ENCODE data around the gene NDFIP1. TPM values are rescaled to one million over a fixed set of nuclear protein-coding genes. Genes with fewer than 3 reads are reported as not detected.
A peak's percentile ranks its signal among the peaks of the same experiment; 100 is the strongest.

Gene NDFIP1
- total RNA-seq, 1 experiment from 2014 or later, result 42.6 TPM

DNA sequence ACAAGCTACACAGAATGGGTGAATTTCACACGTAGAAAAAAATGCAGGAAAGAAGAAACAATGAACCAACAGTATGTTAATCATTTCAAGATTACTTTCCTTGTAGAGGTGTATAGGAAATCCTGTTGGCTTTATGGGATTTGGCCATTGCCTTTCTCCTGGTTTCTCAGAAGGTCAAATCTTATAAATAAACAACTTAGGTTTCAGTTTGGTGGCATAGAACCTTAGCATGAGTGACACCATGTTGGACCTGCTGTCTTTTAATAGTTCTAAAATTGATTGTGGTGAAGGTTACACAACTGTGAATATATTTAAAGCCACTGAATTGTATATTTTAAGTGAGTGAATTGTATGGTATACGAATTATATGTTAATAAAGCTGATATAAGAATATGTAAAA lies 16.7 kb upstream of the NDFIP1 start:
- DNase-seq (ENCODE audit: low spot score), result no peak

DNA sequence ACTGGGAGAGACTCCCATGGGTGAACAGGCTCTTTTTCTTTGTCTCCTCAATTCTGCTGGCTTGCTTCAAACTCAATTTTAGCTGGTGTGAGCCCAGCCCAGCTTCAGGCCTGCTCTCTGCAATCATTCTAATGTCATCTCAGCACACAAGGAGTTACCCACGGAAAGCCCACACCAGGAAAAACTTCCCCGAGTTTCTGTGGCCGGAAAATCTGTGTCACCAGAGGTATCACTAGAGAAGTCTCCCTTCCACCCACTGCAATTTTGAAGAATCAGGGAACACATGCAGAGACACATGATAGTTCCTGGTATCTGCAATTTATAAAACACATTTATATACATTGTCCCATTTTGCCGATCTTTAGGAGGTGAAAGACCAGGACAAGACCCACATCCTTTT lies 13.5 kb upstream of the NDFIP1 start:
- DNase-seq (ENCODE audit: low spot score), result no peak

DNA sequence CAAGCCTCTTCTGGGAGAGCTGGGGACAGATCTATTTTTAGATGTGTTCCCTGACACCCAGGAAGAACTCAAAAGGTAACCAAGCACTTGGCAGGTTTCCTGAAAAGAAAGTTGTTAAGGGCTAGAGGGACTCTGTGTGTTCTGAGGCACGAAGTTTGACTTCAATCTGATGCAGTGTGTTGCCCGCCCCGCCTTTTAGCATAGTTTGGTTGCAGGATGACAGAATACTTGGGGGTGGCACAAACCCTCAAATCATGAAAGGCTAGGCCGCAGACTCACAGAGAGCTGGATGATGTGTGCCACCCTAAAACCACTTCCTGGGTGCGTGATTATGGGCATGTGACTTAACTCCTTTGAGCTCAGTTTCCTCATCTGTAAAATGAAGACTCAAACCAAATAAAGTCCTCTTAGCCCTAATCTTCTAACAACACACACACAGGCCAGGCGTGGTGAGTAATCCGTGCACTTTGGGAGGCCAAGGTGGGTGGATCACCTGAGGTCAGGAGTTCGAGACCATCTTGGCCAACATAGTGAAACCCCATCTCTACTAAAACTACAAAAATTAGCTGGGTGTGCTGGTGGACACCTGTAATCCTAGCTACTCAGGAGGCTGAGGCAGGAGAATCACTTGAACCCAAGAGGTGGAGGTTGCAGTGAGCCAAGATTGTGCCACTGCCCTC lies 12.8 kb upstream of the NDFIP1 start:
- no peak for DNase-seq (ENCODE audit: low spot score)

DNA sequence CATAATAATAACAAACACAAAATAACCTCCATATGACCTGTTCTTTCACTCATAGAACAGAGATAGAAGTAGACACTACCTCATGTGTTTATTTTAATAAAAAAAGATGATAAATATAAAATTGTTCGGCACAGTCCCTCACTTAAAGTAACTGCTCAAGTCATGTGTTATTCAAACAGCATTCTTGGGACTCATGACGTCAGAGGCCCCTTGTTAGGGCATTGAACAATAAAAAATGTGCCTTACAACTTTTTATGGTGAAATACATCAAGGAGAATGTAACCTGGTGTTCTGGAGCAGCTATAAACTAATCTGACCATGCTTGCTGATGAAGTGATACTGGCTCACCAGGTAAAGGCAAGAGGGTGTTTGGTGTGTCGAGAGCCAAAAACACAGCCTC lies 12.2 kb upstream of the NDFIP1 start:
- DNase-seq (ENCODE audit: low spot score), result no peak

DNA sequence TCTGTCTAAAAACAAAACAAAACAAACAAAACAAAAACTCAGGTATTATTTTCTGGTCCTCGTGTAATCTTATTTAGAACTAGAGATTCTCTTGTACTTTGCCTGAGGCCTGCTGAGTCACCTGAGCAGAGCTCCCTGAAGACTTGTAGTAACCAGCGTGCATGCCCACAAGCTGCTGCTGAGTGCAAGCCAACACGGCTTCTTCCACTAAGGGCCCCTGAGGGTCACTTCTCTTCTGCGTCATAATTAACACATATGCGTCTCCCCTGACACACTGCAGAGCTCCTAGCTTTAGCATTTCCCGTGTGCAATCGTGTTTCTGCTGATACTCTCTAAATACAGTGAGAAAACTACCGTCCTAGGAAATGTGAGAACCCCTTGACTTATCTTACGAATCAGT lies 10.9 kb upstream of the NDFIP1 start:
- DNase-seq (ENCODE audit: low spot score), result peak; percentile 19

DNA sequence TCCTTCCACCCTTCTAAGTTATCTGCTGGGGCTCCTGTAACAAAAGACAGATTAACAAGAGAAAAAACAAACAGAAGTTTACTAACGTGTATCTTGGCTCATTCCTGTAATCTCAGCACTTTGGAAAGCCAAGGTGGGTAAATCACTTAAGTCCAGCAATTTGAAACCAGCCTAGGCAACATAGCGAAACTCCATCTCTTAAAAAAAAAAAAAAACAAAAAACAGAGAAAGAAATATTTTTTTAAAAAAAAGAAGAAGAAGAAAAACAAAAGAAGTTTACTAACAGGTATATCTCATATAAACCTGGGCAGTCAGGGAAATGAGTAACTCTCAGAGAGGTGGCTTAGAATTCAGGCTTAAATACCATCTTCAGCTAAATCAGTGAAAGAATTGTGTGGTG lies 10.3 kb upstream of the NDFIP1 start:
- no peak for DNase-seq (ENCODE audit: low spot score)

DNA sequence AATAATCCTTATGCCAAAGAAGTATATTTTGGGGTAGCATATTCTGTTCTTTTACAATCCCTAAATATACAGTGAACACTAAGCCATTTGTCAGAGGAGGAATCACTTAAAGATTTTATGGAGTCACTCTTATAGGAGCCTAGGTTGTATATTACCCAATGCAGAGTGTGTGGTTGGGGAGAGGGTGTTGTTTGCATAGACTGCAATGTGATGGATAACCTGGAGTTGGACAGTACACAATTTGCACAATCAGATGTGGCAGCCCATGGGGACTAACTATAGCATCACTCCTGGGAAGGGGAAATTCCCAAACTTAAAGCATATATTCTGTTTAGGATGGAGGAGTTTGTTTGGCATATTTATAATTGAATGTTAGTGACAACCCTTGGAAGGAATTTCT lies 9.6 kb upstream of the NDFIP1 start:
- no peak for DNase-seq (ENCODE audit: low spot score)

DNA sequence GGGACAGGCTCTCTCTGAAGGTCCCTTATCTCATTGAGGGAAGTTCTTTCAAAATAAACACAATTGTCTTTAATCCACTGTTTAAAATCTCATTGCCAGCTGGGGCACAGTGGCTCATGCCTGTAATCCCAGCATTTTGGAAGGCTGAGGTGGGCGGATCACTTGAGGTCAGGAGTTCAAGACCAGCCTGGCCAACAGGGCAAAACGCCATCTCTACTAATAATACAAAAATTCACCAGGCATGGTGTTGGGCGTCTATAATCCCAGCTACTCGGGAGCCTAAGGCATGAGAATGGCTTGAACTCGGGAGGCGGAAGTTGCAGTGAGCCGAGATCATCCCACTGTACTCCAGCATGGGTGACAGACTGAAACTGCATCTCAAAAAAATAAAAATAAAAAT lies 8.3 kb upstream of the NDFIP1 start:
- no peak for DNase-seq (ENCODE audit: low spot score)

DNA sequence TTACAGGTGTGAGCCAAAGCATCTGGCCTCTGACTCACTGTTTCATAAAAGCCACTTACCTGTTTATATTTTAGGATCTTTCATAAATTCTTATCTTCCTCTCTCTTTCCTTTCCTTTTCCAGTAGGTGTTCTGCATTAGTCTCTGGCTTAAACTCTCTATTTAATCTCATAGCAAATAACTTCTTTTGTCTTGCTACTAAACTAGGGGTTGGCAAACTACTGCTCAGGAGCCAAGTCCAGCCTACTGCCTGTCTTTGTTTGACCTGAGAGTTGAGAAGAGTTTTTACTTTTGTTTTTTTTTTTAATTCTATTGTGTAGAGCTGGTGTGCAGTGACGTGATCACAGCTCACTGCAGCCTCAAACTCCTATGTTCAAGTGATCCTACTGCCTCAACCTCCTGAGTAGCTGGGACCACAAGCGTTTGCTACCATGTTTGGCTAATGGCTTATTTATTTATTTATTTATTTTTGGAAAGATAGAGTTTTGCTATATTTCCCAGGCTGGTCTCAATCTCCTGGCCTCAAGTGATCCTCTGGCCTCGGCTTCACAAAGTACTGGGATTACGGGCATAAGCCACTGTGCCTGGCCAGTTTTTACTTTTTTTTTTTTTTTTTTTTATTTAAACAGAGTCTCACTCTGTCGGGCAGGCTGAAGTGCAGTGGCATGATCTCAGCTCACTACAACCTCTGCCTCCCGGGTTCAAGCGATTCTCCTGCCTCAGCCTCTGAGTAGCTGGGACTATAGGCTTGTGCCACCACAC lies 5.4 kb upstream of the NDFIP1 start:
- DNase-seq (ENCODE audit: low spot score), result no peak

DNA sequence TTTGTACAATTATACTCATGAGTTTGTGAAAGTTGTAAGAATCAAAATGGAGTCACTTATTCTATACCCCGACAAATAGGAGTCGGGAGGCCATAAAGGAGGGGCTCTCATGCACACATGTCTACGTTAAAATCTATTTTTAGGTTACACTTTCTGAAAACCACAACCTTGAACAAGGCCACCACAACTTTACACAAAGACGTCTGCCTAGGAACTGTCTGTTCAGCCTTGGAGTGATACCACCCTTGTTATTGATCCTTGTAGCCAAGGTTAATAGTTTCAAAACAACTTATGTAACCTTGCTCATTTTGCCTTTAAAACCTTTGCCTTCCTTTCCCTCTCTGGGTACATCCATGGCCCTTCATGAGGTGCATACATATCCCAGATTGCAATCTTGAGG lies 4.1 kb upstream of the NDFIP1 start:
- DNase-seq (ENCODE audit: low spot score), result no peak

DNA sequence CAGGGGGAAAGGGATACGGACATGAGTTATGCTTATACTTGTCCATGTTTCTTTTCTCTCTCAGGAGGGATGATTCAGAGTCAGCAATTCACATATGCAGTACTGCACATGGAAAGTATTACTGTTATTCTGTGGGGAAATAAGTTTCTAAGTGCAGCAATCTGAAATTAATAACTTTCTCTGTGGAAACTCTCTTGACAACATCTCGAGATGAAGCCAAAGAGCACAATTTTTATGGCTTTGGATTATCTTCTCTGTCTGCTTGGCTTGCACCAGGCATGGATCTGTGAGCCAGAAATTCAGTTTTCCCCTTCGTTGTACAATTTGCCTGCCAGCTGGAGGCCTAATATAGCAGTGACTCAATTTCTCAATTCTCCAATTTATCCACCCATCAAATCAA lies 2.5 kb upstream of the NDFIP1 start:
- DNase-seq (ENCODE audit: low spot score), result no peak

DNA sequence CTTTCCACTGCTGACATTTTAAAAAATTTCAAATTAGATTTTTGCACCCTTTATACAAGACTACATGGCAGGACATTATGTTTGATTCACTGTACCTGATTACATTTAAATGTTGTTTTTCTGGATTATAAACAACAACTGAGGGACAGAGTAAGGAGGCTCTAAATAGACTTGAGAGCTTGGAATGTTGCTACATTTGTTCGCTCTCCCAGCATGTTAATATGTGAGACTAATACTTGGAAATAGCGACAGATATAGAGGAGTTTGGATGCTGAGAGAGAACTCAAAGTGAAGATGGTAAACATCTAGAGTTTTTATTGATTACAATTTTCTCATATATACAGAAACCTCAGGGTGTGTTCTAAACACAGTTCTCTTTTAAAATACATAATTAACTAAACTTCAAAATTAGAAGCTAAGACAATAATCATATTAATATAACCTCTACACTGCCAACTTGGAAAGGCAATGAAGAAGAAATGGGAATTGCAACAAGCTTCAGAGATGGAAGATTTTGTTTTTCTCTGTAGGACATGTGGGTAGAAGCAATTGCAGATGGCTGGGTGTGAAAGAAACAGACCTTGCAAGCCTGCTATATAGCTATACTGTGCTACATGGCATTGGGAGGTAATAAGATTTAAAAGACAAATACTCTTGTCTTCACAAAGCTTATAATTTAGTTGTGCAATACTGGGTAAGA lies 1.4 kb upstream of the NDFIP1 start:
- DNase-seq (ENCODE audit: low spot score), result no peak

DNA sequence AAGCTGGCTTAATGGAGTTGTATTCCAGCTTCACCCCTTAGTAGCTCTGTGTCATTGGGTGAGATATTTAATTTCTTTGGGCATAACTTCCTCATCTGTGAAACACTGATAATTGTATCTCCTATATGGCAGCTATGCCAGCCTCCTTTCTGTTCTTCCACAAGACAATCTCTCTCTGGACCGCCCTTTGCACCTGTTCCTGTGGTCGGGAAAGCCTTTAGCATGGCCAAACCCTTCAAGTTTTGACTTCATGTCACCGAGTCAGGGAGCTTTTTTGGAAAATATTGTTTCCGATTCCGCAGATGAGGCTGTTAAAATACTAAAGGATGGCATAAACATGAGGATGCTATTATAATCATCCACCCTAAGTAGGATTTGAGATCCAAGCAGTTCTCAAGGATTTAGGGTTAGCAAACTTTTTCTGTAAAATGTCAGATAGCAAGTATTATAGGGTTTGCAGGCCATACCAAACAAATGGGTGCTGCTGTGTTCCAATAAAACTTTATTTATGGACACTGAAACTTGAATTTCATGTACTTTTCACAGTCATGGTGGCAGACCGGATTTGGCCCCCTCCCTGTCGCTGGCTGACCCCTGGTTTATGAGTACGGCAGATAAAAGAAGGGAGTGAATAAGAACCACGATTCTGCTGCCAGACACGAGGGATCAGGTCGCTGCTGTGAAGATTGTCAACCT lies 695 bp upstream of the NDFIP1 start:
- DNase-seq (ENCODE audit: low spot score), result no peak

DNA sequence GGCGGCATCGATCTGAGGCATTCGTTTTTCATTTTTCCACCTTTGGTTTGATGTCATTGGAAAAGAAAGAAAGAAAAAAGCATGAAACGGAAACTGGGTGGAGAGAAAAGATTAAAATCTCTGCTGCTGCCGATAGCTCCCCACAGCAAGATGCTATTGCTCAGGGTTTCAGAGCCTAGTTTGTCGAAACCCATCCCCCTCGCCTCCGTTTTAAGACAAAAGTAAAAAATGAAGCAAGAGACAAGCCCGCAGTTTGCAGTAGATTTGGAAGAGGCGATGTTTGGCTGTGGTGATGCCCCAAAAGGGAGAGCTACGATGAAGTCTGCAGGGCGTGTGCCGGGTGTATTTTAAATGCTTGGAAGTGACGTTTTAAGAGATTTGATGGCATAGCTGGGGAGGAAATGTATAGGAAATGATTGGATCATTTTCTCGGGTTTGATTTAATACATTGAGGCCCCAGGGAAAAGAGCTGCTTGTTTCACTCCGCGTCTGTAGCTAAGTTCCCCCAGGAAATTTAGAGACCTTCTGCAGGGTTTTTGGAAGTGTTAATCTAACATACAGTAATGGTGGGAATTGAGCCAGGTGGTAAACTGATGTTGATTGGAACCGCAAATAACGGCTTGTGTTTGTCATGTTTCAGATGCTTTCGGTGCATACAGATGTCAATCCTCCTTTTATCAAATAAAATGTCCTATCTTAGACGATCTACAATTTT lies 909 bp downstream of the NDFIP1 start:
- DNase-seq (ENCODE audit: low spot score), result no peak

DNA sequence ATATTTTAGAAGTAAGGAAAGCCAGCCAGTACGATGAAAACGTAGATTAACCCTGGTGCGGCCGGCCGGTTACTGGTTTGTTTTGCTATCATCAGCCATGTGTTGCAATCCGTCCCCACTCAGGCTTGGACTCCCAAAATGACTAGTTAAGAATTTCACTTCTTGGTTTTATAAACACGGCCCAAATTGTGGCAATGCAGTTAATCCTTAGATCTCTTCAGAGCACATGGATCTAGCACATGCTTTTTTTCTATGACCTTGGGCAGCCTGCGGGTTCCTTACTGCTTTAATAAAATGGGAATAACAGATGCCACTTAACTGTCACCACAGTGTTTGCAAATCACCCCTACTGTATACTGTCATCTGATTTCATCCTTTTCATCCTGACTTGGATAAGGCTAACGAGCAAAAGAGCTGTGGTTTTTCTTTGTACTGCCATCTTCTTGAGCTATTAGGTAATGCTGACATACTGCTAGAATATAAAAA lies 1.5 kb downstream of the NDFIP1 start:
- DNase-seq (ENCODE audit: low spot score), result peak; percentile 40

DNA sequence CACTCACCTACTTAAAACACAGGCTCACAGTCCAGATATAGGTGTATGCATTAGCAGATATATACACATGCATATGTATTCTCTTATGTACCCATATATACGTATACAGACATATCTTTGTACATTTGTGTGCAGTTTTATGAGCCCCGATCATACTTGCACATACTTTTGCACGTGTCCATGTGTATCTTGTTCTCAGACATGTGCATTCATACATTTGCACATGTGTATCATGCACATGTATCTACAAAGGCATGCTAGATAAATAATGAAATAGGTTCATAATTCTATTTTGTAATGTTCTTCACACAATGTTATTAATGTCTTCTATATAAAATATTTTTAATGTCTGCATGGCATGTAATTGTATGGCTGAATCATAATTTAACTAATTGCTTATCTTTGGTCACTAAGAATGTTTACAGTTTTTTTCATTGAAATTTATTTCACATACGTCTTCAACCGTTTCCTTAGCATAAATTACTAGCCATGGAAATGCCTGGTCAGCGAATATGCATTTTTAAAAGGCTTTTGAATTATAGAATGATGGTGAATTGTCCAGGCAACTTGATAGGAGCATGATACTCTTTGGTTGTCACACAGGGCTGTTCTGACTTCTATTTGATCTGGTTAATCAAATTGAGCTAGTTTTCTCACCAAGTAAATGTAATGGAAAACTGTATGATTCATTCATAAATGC lies 2.6 kb downstream of the NDFIP1 start:
- no peak for DNase-seq (ENCODE audit: low spot score)

DNA sequence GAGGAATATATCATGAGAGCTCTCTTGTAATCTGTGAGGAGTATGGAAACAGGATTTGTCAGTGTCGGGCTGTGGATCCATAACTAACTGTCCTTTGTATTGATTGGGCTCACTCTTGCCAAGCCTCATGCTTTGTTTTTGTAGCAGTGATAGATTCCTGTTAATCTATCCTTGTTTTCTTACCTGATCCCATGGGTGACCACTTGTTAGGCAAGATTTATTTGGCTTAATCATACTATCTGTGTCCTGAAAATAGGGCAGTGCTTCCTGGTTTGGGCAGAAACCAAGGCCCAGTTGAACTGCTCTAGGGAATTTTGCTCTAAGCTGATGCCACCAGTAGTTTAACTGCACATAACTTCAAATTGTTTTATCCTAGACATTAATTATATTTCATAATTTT lies 6.1 kb downstream of the NDFIP1 start:
- DNase-seq (ENCODE audit: low spot score), result no peak

DNA sequence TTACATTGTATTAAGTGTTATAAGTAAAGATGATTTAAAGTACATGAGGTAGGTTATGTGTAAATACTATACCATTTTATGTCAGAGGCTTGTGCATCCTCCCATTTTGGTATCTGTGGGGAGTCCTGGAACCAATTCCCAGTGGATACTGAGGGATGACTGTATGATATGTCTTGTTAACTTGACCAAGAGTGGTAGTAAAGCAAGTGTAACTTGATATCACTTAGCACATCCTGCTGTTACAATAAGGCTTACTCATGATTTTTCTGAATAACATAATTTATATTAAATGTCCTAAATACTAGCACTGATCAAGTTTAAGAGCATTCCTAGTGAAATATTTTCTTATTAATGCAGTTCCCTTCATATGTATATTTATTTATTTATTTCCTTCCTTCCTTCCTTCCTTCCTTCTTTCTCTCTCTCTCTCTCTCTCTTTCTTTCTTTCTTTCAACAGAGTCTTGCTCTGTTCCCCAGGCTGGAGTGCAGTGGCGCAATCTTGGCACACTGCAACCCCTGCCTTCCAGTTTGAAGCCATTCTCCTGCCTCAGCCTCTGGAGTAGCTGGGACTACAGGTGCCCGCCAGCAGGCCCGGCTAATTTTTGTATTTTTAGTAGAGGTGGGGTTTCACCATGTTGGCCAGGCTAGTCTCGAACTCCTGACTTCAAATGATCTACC lies 7.5 kb downstream of the NDFIP1 start:
- no peak for DNase-seq (ENCODE audit: low spot score)

DNA sequence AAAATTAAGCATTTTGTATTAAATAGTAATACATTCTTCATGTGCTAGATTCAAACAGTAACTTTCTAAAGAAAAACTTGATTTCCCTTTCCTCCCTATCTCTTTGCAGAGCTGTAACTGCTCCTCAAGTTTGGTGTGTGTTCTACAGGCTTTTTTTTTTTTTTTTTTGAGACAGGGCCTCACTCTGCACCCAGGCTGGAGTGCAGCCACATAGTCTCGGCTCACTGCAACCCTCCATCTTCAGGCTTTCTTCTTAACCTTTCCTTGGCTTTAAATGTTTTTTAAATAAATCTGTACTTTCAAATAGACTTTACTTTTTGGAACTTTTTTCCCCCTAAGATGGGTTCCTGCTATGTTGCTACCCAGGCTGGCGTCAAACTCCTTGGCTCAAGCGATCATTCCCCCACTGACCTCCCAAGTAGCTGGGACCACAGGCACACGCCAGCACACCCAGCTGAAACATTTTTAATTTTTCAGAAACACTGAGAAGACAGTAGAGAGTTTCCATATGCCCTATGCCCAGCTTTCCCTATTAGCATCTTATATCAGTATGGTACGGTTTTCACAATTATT lies 9.1 kb downstream of the NDFIP1 start:
- no peak for DNase-seq (ENCODE audit: low spot score)

DNA sequence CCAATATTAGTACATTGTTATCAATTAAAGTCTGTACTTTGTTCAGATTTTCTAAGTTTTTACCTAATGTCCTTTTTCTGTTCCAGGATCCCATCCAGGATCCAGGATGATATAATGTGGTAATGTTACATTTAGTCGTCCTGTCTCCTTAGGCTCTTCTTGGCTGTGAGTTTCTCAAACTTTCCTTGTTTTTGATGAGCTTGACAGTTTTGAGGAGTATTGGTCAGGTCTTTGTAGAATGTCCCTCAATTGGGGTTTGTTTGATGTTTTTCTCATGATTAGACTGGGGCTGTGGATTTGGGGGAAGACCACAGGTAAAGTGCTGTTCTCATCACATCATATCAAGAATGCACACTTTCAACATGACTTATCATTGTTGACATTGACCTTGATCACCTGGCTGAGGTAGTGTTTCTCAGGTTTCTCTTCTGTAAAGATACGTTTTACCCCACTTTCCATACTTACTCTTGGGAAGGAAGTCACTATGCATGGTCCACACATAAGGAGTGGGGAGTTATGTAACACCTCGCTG lies 9.6 kb downstream of the NDFIP1 start:
- no peak for DNase-seq (ENCODE audit: low spot score)
